A673 (cell line): ENCODE results near the gene HDGFL2.

Experiments used
- CTCF ChIP-seq: fragments of 300-800, 200-600 bp; sonication (generic); conservative IDR thresholded peaks from 2 replicates; pipeline ENCODE4 v1.5.1; 2017; ENCODE audit warnings: low read depth, mild to moderate bottlenecking, antibody characterized with exemption, low read length, moderate library complexity, mixed read lengths
- EZH2 ChIP-seq: fragments of 200-600 bp; sonication (generic); IDR thresholded peaks from 2 replicates; pipeline ENCODE4 v1.6.1; 2017; ENCODE audit warnings: borderline replicate concordance, low read depth, mild to moderate bottlenecking, mixed read lengths, antibody characterized with exemption, low read length; ENCODE audit not compliant: poor library complexity, severe bottlenecking

DNA sequence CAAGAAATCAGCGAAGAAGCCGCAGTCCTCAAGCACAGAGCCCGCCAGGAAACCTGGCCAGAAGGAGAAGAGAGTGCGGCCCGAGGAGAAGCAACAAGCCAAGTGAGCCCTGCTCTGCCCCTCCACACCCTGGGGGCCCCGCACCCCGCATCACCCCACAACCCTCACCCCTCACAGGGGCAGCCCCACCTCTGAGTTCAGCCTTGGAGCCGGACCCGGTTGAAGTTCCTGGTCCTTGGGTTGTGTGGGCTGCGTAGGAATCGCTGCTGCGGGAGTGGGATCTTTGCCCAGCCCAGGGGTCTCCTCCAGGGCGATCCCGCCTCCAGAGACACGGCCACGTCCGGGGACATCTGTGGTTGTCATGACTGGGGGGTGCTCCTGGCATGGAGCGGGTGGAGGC lies 24.2 kb downstream of the HDGFL2 start:
- TF ChIP-seq CTCF, result no peak
- no peak for TF ChIP-seq EZH2
